H54 (cell line): Measurements from ENCODE around the gene ADAMTS17.

Source experiments
- DNase-seq: peaks from one replicate; pipeline ENCODE4 v3.0.0; 2011; ENCODE audit warnings: low spot score, mixed read lengths; ENCODE audit not compliant: insufficient read length
- FAIRE-seq: peaks from 3 replicates; lab custom pipeline; 2011; peaks lifted over from hg19 to GRCh38; lab: Jason Lieb, UNC
- POLR2A ChIP-seq: IDR thresholded peaks from 2 replicates; pipeline ENCODE4 v1.6.1; 2011; ENCODE audit warnings: low read depth, mild to moderate bottlenecking, low read length

Gene ADAMTS17

GRCh38 chr15:100309109-100310040 is 32.4 kb downstream of the ADAMTS17 start:
- no peak for DNase-seq
- no peak for TF ChIP-seq POLR2A
- FAIRE-seq, result no peak

- no peak for TF ChIP-seq POLR2A
- DNase-seq (no peak), FAIRE-seq (no peak)
These were observed 33.2 kb downstream of the ADAMTS17 start for GRCh38 chr15:100308608-100309007.

DNA sequence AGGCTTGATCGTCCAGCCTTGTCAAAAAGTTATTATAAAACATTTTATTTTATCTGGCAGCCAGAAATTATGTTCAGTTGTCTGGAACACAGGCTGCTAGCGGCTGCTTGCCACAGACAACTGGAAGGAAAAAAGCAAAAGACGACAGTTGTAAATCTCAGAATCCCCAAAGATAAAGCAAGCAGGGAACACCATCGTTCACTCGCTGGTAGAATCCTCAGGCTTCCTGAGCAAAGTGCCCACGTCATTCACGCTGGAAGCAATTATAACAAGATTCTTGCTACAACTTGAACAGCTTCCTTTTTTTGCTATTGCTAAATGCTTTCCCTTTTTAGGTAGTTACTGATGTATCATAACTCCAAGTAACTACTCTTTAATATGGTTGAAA is 33.6 kb downstream of the ADAMTS17 start:
- DNase-seq (no peak), FAIRE-seq (no peak)
- TF ChIP-seq POLR2A, result no peak

- FAIRE-seq (no peak), DNase-seq (no peak)
- TF ChIP-seq POLR2A, result no peak
These were observed 34.2 kb downstream of the ADAMTS17 start for GRCh38 chr15:100307241-100308212.

GRCh38 chr15:100306098-100306497 is 35.7 kb downstream of the ADAMTS17 start:
- FAIRE-seq, result no peak

DNA sequence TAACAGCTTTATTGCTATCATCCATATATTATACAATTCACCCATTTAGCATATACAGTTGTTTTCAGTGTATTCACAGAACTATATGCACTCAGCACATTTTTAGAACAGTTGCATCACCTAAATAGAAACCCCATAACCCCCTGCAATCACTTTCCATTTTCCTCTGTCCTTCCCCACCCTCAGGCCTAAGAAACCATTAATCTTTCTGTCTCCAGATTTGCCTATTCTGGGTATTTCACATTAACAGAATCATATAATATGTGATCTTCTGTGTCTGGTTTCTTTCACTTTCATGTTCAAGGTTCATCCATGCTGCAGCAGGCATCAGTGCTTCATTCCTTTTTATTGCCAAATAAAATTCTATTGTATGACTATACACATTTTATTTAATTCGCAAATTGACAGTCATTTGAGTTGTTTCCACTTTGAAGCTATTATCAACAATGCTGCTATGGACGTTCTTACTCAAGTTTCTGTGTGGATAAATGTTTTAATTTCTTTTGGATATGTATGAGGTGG is 39.8 kb downstream of the ADAMTS17 start:
- FAIRE-seq, result no peak
- TF ChIP-seq POLR2A, result no peak
- no peak for DNase-seq

More at GRCh38 chr15:100306098-100306497, 35.7 kb downstream of the ADAMTS17 start:
- no peak for DNase-seq
- TF ChIP-seq POLR2A, result no peak

DNA sequence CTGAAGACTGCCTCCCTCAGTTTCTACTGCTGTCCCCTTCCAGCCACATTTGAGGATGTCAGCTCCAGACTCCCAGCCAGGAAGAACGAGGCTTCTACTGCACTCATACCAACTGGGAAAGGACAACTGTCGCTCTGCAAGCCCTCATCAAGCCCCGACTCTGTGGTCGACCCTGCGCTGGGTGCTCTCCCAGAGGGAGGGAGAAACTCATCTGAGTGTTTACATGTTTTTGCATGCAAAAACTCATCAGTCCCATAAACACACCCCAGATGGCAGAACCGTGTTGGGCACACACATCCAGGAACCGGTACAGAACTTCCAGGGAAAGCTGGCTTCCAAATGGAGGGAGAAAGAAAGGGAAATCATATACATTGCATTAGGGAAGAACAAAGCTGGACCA is 43.5 kb downstream of the ADAMTS17 start:
- FAIRE-seq (no peak), DNase-seq (no peak)
- no peak for TF ChIP-seq POLR2A

DNA sequence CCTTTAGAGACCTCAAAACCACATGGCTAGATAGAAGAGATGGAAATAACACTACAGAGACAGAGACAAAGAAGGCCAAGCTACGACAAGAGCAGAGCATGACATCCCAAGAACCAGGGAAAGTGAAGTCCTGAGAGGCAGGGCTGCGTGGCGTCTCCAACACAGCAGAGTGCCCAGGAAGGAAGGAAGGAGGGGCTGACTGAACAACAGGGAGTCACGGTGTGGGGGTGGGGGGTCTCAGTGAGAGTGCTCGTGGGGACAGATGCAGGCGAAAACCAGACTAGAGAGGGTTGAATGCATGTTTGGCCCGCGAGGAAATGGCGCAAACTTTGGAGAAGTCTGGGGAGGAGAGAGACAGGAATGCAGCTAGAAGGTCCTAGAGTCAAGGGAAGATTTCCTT is 44.0 kb downstream of the ADAMTS17 start:
- no peak for FAIRE-seq
- no peak for DNase-seq
- no peak for TF ChIP-seq POLR2A

GRCh38 chr15:100295939-100296565 is 45.7 kb downstream of the ADAMTS17 start:
- TF ChIP-seq POLR2A, result no peak
- FAIRE-seq (no peak), DNase-seq (no peak)

DNA sequence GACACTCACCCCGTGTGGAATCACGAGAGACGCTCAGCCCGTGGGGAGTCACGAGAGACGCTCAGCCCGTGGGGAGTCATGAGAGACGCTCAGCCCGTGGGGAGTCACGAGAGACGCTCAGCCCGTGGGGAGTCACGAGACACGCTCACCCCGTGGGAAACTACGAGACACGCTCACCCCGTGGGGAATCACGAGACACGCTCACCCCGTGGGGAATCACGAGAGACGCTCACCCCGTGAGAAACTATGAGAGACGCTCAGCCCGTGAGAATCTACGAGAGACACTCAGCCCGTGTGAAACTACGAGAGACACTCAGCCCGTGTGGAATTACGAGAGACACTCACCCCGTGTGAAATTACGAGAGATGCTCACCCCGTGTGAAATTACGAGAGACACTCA is 49.8 kb downstream of the ADAMTS17 start:
- no peak for TF ChIP-seq POLR2A
- no peak for FAIRE-seq
- DNase-seq, result no peak

DNA sequence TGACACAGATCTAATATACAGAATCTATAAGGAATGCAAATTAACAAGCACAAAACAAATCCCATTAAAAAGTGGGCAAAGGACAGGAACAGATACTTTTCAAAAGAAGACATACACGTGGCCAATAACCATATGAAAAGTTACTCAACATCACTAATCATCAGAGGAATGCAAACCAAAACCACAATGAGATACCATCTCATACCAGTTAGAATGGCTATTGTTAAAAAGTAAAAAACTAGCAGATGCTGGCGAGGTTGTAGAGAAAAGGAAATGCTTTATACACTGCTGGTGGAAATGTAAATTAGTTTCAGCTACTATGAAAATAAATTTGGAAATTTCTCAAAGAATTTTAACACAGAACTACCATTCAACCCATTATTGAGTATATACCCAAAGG is 50.7 kb downstream of the ADAMTS17 start:
- FAIRE-seq, result no peak
- no peak for DNase-seq

DNA sequence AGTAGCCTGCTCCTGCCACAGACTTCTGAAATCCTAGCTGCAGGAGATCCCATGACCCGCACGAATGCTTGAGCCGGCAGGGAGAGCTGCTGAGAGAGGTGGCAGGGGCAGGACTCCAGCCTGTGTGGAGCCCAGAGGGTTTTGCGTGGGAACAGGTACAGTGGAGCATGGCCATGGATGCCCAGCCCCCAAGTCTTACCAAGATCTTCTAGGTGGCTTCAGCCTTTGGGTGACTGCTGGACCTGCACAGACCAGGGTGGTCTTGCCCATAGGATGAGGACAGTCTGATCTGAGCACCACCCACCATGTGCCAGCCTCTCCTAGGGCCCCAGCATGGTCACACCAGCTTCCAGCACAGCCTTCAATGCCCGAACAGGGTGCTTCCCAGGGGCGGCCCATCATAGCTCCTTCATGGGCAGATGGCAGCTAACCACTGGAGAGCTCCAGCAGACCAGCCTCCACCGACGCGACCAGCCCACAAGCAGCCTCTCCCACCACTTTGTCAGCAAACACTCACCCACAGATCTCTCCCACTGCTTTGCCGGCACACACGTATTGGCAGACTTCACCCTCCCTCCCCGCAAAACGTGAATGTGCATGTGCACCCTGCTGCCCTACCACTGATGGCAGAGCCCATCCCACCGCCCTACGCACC is 56.0 kb downstream of the ADAMTS17 start:
- no peak for TF ChIP-seq POLR2A
- FAIRE-seq (no peak), DNase-seq (no peak)

More for the DNA sequence above, 50.7 kb downstream of the ADAMTS17 start:
- no peak for TF ChIP-seq POLR2A

DNA sequence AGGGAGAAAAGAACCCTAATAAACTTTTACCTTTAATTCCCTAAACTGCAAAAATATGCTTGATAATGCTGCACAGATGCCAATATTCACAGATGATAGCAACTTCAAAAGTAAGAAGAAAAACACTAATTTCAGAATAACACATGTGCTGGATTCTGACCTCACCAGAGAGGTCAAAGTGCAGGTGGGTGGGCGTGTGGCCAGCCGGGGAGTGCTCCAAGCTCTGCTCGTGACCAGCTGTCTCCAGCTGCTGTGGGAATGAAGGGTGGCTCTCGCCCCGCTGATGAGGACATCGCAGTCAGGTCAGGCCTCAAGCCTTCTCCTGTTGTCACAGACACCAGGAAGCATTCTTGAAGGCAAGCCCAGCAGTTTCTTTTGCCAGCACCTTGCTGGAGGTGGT is 57.1 kb downstream of the ADAMTS17 start:
- DNase-seq, result no peak
- TF ChIP-seq POLR2A, result no peak
- FAIRE-seq, result no peak
